Measurements from ENCODE around the gene TRAF7.
A peak's percentile ranks its signal among the peaks of the same experiment; 100 is the strongest.

Gene TRAF7

GRCh38 chr16:2147981-2148671, 7.5 kb upstream of the TRAF7 start, which contains the start of gene RAB26:
Gene RAB26 (plus strand): TSS chr16:2148625. CDS start chr16:2148784, 159 bp downstream.
- Histone ChIP-seq H3K27me3 (ENCODE audit: insufficient read depth, low read length, poor library complexity, severe bottlenecking) (no peaks in the 10 kb centered on the region), H3F3A (ENCODE audit: low read depth) (no peaks in the 10 kb centered on the region), H3K9me3 (ENCODE audit: insufficient read depth, low read depth, low read length) (no peaks in the 10 kb centered on the region), H3K4me3 (ENCODE audit: low read length, poor library complexity, severe bottlenecking) (peak within 1 kb of the TSS; percentile 56), H2AFZ (ENCODE audit: low read length) (no peak within 1 kb of the TSS), H3K36me3 (ENCODE audit: insufficient read depth, low read length) (no peaks in the 10 kb centered on the region), H3K4me1 (ENCODE audit: insufficient read depth, low read length, poor library complexity, severe bottlenecking) (no peaks in the 10 kb centered on the region), H3K9ac (ENCODE audit: low read depth, low read length, poor library complexity, severe bottlenecking) (peak within 1 kb of the TSS; percentile 50), H3K79me2 (ENCODE audit: insufficient read depth, low read length) (peaks cover 20% of the 10 kb centered on the region), H4K20me1 (ENCODE audit: insufficient read depth, low read length, poor library complexity, severe bottlenecking) (peaks cover 29% of the 10 kb centered on the region), H3K9me2 (replicated peaks; ENCODE audit: low read depth, low read length) (no peaks in the 10 kb centered on the region), H3K4me2 (ENCODE audit: low read depth, low read length, poor library complexity, severe bottlenecking) (peak within 1 kb of the TSS; percentile 58)
- TF ChIP-seq EZH2phosphoT487 (IDR thresholded peaks at IDR 0.05; ENCODE audit: borderline replicate concordance) (no peak), CTCF (conservative IDR thresholded peaks at IDR 0.05; ENCODE audit: low read length) (no peak)

GRCh38 chr16:2148714-2149629, 6.6 kb upstream of the TRAF7 start:
- Histone ChIP-seq H3K4me1 (ENCODE audit: insufficient read depth, low read length, poor library complexity, severe bottlenecking) (no peaks in the 10 kb centered on the region), H3F3A (ENCODE audit: low read depth) (no peaks in the 10 kb centered on the region), H3K9me3 (ENCODE audit: insufficient read depth, low read depth, low read length) (no peaks in the 10 kb centered on the region), H3K9ac (ENCODE audit: low read depth, low read length, poor library complexity, severe bottlenecking) (peak overlapping the region; percentile 50), H3K27me3 (ENCODE audit: insufficient read depth, low read length, poor library complexity, severe bottlenecking) (no peaks in the 10 kb centered on the region), H3K79me2 (ENCODE audit: insufficient read depth, low read length) (peaks cover 29% of the 10 kb centered on the region), H3K4me3 (ENCODE audit: low read length, poor library complexity, severe bottlenecking) (peak overlapping the region; percentile 56), H2AFZ (ENCODE audit: low read length) (no peak overlapping the region), H3K9me2 (replicated peaks; ENCODE audit: low read depth, low read length) (no peaks in the 10 kb centered on the region), H4K20me1 (ENCODE audit: insufficient read depth, low read length, poor library complexity, severe bottlenecking) (peaks cover 36% of the 10 kb centered on the region), H3K4me2 (ENCODE audit: low read depth, low read length, poor library complexity, severe bottlenecking) (peak overlapping the region; percentile 58), H3K36me3 (ENCODE audit: insufficient read depth, low read length) (no peaks in the 10 kb centered on the region)
- no peak for TF ChIP-seq EZH2phosphoT487 (IDR thresholded peaks at IDR 0.05; ENCODE audit: borderline replicate concordance)
- TF ChIP-seq CTCF (conservative IDR thresholded peaks at IDR 0.05; ENCODE audit: low read length) = no peak

- H3K9ac ChIP-seq (ENCODE audit: low read depth, low read length, poor library complexity, severe bottlenecking) = no peak overlapping the region
- TF ChIP-seq CTCF (conservative IDR thresholded peaks at IDR 0.05; ENCODE audit: low read length) = no peak
- no peak for TF ChIP-seq EZH2phosphoT487 (IDR thresholded peaks at IDR 0.05; ENCODE audit: borderline replicate concordance)
- peaks cover 45% of the 10 kb centered on the region for H4K20me1 ChIP-seq (ENCODE audit: insufficient read depth, low read length, poor library complexity, severe bottlenecking)
- peaks cover 37% of the 10 kb centered on the region for H3K79me2 ChIP-seq (ENCODE audit: insufficient read depth, low read length)
- H3K4me2 ChIP-seq (ENCODE audit: low read depth, low read length, poor library complexity, severe bottlenecking) = peak overlapping the region; percentile 58
- H3F3A ChIP-seq (ENCODE audit: low read depth) = no peaks in the 10 kb centered on the region
- H3K36me3 ChIP-seq (ENCODE audit: insufficient read depth, low read length) = no peaks in the 10 kb centered on the region
- no peaks in the 10 kb centered on the region for H3K4me1 ChIP-seq (ENCODE audit: insufficient read depth, low read length, poor library complexity, severe bottlenecking)
- peaks cover 2% of the 10 kb centered on the region for H3K27me3 ChIP-seq (ENCODE audit: insufficient read depth, low read length, poor library complexity, severe bottlenecking)
- no peaks in the 10 kb centered on the region for H3K9me2 ChIP-seq (replicated peaks; ENCODE audit: low read depth, low read length)
- H3K9me3 ChIP-seq (ENCODE audit: insufficient read depth, low read depth, low read length) = no peaks in the 10 kb centered on the region
- H2AFZ ChIP-seq (ENCODE audit: low read length) = no peak overlapping the region
- peak overlapping the region; percentile 56 for H3K4me3 ChIP-seq (ENCODE audit: low read length, poor library complexity, severe bottlenecking)
Measured at GRCh38 chr16:2149630-2150417, 5.8 kb upstream of the TRAF7 start.
